GM18867 (cell line): Measurements from ENCODE around the gene ESD.

Experiments used
- ATAC-seq: cut with Tn5 transposase; IDR thresholded peaks from one replicate; pipeline ENCODE4 v1.9.1; 2021; ENCODE audit warnings: mild to moderate bottlenecking, moderate library complexity; ENCODE audit not compliant: unreplicated experiment

Gene ESD

GRCh38 chr13:46747031-46747820 is 49.7 kb downstream of the ESD start:
- ATAC-seq = no peak

- no peak for ATAC-seq
These were observed 51.3 kb downstream of the ESD start for GRCh38 chr13:46745706-46746105.

GRCh38 chr13:46745062-46745461 is 51.9 kb downstream of the ESD start:
- ATAC-seq = no peak

GRCh38 chr13:46743191-46743590 is 53.8 kb downstream of the ESD start:
- no peak for ATAC-seq

GRCh38 chr13:46739447-46740098 is 57.4 kb downstream of the ESD start:
- no peak for ATAC-seq

GRCh38 chr13:46738766-46739165 is 58.2 kb downstream of the ESD start:
- ATAC-seq = no peak

- no peak for ATAC-seq
These were observed 58.9 kb downstream of the ESD start for GRCh38 chr13:46738055-46738454.

- no peak for ATAC-seq
These were observed 60.2 kb downstream of the ESD start for GRCh38 chr13:46736541-46737310.

GRCh38 chr13:46735425-46735824 is 61.5 kb downstream of the ESD start:
- no peak for ATAC-seq

GRCh38 chr13:46731535-46731934 is 65.4 kb downstream of the ESD start:
- no peak for ATAC-seq

- no peak for ATAC-seq
These were observed 68.2 kb downstream of the ESD start for GRCh38 chr13:46728777-46729176.

- no peak for ATAC-seq
These were observed 70.6 kb downstream of the ESD start for GRCh38 chr13:46726347-46726746.
